Inflammatory macrophage treated with lipopolysaccharide for 4 hours (primary cell): Measurements from ENCODE around the gene BTG1.
"Not testable (repeated sequence)": the region's sequence is repeated elsewhere in the genome, so short reads cannot be mapped to it uniquely, and the experiment has no call there.

Experiments
- DNase-seq: peaks from one replicate; pipeline ENCODE4 v3.0.0-alpha.2; 2020

The BTG1 gene

GRCh38 chr12:92094301-92094700, 51.3 kb downstream of the BTG1 start:
- not testable (repeated sequence) for DNase-seq
